ENCODE results near the gene MRPL37.

- no peak for TF ChIP-seq PATZ1 (CRISPR knock-in tag; IDR thresholded peaks at IDR 0.05; ENCODE audit: borderline replicate concordance)
- TF ChIP-seq TCF4 (CRISPR knock-in tag; IDR thresholded peaks at IDR 0.05; ENCODE audit: borderline replicate concordance), result no peak
- no peak for TF ChIP-seq SNAI2 (CRISPR knock-in tag; IDR thresholded peaks at IDR 0.05)
- TF ChIP-seq, protein P1, sequence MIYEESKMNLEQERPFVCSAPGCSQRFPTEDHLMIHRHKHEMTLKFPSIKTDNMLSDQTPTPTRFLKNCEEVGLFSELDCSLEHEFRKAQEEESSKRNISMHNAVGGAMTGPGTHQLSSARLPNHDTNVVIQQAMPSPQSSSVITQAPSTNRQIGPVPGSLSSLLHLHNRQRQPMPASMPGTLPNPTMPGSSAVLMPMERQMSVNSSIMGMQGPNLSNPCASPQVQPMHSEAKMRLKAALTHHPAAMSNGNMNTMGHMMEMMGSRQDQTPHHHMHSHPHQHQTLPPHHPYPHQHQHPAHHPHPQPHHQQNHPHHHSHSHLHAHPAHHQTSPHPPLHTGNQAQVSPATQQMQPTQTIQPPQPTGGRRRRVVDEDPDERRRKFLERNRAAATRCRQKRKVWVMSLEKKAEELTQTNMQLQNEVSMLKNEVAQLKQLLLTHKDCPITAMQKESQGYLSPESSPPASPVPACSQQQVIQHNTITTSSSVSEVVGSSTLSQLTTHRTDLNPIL (CRISPR knock-in tag; IDR thresholded peaks at IDR 0.05; ENCODE audit: low read depth), result no peak
- TF ChIP-seq OSR1 (CRISPR knock-in tag; IDR thresholded peaks at IDR 0.05), result no peak
- no peak for TF ChIP-seq ZFP3 (CRISPR knock-in tag; IDR thresholded peaks at IDR 0.05)
Observed at GRCh38 chr1:54190526-54190925, 9.4 kb upstream of the MRPL37 start.
